ENCODE data around the gene MEF2A.

MEF2A gene

DNA sequence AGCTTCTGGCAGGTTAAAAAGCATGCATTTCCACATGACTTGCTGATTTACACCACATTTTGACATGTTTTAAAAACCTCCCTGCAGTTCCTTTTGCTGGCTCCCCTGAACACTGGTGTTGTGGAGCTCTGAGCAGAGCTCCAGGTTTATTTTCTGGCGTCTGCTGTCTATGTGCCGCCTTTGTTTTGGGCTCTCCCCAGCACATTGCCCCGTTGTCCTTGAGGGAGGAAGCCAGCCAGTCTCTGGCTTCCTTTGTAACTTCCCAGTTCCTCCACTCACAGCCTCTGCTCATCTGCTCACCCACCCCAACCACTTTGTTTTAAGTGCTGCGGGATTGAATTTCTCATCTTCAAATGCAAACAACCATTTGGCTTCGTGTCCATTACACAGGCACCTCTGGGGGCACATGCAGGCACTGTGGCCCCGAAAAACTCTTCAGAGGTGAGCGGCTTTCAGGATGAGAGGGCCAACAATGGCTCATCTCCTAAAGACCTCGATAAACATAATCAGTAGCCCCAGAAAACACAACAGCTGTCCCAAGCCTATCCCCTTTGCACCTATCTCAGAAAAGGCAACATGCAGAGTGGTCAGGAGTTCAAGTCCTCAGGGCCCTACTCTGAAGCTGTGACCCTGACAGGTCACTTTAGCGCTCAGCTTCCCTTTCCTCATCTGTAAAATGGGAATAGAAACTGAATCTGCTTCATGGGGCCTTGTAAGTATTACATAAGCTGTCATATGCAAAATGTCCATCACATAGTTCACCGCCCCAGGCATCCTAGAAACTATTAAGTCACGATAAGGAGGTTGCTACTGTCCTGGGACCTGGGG, 1.3 kb upstream of the MEF2A start:
- DNase-seq, result peak in 1 of 2 experiments; percentile 32

DNA sequence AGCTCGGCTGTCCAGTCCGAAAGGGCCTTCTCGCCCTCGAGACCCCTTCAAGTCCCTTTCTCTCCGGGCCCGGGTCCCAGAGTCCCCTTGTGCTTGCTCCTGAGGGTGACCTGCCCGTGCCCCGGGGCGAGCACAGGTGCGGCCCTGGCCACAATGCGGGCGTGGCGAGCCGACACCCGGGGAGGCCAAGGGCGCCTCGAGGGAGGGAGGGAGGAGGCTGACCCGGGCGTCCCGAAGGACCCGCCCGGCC, 810 bp upstream of the MEF2A start:
- no peak for DNase-seq

DNA sequence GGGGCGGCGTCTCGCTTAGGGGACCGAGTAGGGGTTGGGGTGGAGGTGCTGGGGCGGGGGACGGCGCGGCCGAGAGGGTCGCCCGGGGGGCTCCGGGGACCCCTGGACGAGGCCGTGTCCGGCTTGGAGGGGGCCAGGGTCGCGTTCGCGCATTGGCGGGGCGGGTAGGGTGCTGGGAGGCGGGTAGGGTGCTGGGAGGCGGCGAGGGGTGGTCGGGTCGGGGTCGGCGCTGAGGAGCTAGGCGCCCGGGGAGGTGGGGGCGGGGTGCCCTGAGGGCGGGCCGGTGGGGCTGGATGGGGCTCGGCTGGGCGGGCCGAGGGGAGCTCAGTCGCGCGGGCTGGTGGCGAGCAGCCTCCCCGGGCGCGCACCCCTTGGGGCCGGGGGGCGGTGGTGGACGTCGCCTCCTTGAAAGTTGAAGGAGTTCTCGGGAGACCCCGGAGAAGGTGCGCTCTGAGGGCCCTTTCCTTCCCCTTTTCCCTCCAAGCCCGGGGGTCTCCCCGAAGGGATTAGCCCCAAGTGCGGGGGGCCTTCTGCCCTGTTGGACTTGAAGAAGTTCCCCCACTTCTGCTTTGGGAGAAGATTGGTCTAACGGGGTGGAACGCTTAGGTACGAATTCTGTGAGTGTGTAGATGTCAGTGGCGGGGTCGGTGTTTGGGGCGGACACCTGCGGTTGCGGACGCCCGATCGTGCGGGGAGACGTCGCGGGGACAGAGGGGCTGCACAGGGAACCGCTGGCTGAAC, 543 bp downstream of the MEF2A start:
- peak in 1 of 2 experiments; percentile 48 for DNase-seq

- peak; percentile 9 to 25 for DNase-seq
These were observed 3.0 kb downstream of the MEF2A start for GRCh38 chr15:99568625-99569352.

- no peak for DNase-seq
These were observed 5.5 kb downstream of the MEF2A start for GRCh38 chr15:99571299-99571698.

- no peak for DNase-seq
These were observed 8.3 kb downstream of the MEF2A start for GRCh38 chr15:99574048-99574447.

DNA sequence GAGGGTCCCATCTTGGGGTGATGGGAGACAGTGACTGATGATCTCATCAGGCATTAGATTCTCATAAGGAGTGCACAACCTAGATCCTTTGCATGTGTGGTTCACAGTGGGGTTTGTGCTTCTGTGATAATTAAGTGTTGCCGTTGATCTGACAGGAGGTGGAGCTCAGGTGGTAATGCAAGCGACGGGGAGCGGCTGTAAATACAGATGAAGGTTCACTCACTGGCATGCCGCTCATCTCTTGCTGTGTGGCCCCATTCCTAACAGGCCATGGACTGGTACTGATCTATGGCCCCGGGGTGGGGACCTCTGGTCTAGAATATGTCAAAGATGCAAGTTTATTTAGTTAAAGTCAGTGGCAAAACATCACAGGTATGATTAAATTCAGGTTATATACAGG, 8.7 kb downstream of the MEF2A start:
- peak in 1 of 2 experiments; percentile 32 for DNase-seq

DNA sequence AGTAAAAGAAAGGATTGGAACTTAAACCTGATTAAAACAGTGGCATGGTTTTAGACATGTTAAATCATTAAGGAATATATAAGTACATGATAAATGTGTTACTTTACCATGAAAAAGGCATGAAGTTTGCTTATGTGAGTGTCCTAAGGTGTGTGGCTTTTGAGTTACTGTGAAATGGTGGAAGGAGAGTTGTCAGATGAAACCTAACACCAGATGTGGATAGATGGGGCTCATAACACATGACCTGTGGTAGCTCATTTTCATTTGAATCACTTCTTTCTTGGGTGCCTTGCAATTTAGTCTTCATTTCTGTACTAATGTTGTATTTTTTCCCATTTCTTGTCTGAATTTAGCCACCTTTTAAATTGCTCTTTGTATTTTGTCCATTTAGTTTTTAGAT, 13.0 kb downstream of the MEF2A start:
- DNase-seq, result no peak

GRCh38 chr15:99580076-99580475, 14.3 kb downstream of the MEF2A start:
- DNase-seq, result no peak

DNA sequence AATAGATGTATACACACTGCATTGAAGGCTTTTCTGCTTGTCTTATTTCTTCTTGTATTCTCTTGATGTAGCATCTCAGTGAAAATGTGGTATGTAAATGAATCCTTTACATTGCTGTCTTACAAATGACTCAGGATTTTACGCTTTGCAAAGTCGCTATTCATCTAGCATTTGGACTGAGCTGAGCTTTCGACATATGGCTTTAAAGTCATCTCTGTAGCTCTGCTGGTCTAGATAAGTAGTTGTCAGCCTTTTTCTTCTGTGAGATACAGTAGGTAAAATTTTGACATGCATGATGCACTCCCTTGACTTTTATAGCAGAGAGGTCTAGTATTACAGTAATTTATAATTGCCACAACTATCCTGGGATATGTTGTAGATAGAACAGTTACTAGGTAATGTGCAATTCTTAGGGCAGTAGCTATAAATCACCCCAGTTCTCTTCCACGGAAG, 16.8 kb downstream of the MEF2A start:
- no peak for DNase-seq

DNA sequence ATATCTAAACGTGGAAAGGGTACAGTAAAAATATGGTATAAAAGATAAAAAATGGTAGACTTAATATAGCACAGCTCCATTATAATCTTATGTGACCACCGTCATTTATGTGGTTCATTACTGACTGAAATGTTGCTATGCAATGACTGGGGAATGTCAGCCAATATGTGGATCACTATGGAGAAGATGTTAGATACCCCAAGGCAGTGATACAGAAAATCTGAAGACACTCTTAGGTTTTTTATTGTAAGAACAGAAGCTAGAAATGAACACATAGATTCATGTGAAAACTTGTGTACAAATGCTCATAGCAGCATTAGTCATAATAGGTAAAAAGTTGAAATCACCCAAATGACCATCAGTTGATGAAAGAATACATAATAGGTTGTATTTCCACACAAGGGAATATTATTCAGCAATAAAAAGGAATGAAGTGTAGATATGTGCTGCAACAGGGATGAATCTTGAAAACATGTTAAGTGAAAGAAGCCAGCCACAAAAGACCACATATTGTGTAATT, 18.4 kb downstream of the MEF2A start:
- DNase-seq, result no peak

- no peak for DNase-seq
These were observed 20.3 kb downstream of the MEF2A start for GRCh38 chr15:99586121-99586520.

DNA sequence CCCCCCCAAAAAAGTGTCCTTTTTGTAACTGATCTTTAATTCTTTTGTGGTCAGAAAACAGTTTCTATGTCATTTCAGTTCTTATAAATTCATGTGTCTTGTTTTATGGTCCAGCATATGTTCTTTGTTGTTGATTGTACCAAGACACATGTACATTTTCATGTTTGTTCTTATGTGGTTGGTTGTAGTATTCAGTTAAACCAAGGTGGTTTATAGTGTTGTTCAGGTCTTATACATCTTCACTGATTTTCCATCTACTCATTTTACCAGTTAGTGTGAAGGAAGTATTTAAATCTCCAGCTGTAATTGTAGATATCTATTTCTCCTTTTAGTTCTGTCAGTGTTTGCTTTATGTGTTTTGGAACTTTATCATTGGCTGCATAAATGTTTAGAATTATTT, 24.0 kb downstream of the MEF2A start:
- no peak for DNase-seq

GRCh38 chr15:99590913-99591646, 25.3 kb downstream of the MEF2A start:
- no peak for DNase-seq

- DNase-seq, result no peak
These were observed 26.5 kb downstream of the MEF2A start for GRCh38 chr15:99592145-99592791.

GRCh38 chr15:99593070-99593469, 27.3 kb downstream of the MEF2A start:
- no peak for DNase-seq

DNA sequence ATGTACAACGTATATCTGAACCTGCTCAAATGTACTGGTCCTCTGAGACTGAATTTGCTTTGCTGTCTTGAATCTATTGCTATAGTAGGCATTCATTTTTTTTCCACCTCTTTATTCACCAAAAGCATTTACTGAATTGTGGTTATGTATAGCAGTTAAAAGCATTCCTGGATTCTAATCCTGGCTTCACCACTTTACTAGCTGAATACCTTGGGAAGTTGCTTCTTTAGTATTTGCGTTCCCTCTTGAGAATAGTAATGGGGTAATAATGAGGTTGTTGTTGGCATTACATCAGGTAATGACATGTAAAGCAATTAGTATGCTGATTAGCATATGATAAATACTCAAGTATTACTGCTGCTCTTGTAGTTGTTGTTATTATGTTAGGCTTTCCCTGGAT, 29.1 kb downstream of the MEF2A start:
- no peak for DNase-seq

GRCh38 chr15:99598296-99598695, 32.5 kb downstream of the MEF2A start:
- no peak for DNase-seq

DNA sequence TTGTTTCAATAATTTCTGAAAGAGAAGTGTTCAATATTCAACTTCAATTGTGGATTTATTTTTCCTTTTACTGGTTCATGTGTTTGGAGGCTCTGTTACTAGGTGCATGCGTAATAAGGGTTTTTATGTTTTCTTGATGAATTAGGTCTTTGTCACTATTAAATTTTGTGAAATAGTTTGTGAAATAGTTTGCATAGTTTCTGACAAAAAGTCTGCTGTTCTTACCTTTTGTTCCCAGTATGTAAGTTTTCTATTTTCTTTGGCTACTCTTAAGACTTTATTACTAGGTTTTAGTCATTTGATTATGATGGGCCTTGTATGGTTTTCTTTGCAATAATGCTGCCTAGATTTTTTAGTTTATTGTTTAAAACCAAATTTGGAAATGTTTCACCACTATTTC, 38.0 kb downstream of the MEF2A start:
- DNase-seq, result no peak

DNA sequence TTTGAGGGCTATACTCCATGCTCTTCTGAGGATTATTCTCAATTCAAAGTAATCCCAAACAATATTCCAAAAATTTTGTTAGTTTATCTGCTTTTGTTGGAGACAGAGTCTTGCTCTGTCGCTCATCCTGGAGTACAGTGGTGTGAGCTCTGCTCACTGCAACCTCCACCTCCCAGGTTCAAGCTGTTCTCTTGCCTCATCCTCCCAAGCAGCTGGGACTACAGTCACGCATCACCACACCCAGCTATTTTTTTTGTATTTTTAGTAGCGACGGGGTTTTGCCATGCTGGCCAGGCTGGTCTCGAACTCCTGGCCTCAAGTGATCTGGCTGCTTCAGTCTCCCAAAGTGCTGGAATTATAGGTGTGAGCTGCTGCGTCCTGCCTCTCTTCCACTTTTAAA, 39.1 kb downstream of the MEF2A start:
- no peak for DNase-seq

DNA sequence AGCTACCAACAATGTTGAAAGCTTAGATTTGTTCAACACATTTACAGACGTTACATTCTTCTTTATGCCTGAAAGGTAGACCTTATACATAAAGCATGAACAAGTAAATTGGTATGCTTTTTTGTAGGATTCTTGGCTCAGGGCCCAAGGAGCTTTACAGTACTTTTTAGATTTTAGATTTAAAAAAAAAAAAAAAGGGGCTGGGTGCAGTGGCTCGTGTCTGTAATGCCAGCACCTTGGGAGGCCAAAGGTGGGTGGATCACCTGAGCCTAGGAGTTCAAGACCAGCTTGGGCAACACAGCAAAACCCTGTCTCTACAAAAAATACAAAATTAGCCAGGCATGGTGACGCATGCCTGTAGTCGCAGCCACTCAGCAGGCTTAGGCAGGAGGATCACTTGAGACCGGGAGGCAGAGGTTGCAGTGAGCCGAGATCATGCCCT, 39.7 kb downstream of the MEF2A start:
- DNase-seq, result no peak

DNA sequence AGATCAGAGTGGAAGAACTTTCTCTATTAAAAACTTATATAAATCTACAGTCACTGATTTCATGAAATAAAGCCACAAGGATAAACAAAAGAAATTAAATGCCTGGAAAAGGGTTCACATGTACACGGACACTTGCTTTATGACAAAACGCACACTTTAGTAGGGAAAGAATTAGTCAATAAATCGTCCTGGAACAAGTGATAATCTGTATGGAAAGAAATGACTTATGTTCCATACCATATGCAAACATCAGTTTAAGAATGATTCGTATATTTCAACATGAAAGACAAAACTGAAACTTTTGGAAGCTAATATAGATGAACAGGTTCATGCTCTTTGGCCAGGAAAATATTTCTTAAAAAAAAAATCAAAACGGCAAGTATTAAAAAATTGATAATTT, 40.2 kb downstream of the MEF2A start:
- DNase-seq, result no peak
